Upper lobe of left lung (tissue), 4 donors: ENCODE data around the gene OSBPL10.

ENCODE experiments used
- EP300 ChIP-seq, 4 donors: sonication (generic); formaldehyde crosslinking; IDR thresholded peaks; one replicate each; pipeline ENCODE4 v1.5.1; 2017; ENCODE audit warnings: antibody characterized with exemption in 4 of 4, control low read depth in 2 of 4
- POLR2A ChIP-seq, 4 donors: fragments of 450-650 bp; IDR thresholded peaks; one replicate each; pipeline ENCODE4 v1.5.1; 2016 to 2017; ENCODE audit warnings: antibody characterized with exemption in 4 of 4, mild to moderate bottlenecking in 2 of 4
- POLR2AphosphoS5 ChIP-seq, 2 donors: sonication (generic); formaldehyde crosslinking; IDR thresholded peaks; one replicate each; pipeline ENCODE4 v1.5.1; 2017; ENCODE audit warnings: antibody characterized with exemption in 2 of 2
- TF ChIP-seq, protein P1 (sequence below), 6 experiments: fragments of 450-650 bp in 4 of 6; fragments of 200-600 bp in 2 of 6; sonication (generic) in 2 of 6; IDR thresholded peaks; one replicate each; pipeline ENCODE4 v1.5.1; 2016 to 2019; ENCODE audit warnings: antibody characterized with exemption in 6 of 6

DNA sequence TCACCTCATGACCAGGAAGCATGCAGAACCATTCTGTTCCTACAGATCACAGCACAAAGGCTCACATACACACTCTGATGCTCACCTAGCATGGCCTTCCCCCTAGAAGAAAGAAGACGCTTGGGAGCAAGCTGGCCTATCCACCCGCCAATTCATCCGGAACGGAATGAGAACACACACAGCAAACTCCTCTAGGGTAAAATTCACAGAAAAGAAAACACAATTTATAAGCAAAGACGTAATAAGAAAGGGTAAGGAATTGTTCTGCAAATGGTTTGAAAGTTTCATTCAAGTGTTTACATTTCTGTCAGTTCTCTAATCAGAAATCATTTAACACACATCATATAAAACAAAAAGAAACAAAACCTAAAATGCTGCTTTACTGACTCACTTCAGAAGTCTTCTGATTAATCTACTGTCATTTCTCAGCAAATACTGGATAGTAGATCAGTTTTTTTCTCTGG is 218.1 kb downstream of the OSBPL10 start:
- TF ChIP-seq, protein P1, sequence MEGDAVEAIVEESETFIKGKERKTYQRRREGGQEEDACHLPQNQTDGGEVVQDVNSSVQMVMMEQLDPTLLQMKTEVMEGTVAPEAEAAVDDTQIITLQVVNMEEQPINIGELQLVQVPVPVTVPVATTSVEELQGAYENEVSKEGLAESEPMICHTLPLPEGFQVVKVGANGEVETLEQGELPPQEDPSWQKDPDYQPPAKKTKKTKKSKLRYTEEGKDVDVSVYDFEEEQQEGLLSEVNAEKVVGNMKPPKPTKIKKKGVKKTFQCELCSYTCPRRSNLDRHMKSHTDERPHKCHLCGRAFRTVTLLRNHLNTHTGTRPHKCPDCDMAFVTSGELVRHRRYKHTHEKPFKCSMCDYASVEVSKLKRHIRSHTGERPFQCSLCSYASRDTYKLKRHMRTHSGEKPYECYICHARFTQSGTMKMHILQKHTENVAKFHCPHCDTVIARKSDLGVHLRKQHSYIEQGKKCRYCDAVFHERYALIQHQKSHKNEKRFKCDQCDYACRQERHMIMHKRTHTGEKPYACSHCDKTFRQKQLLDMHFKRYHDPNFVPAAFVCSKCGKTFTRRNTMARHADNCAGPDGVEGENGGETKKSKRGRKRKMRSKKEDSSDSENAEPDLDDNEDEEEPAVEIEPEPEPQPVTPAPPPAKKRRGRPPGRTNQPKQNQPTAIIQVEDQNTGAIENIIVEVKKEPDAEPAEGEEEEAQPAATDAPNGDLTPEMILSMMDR (IDR thresholded peaks at IDR 0.05) = no peak
- TF ChIP-seq POLR2AphosphoS5 (IDR thresholded peaks at IDR 0.05) = no peak
- no peak for TF ChIP-seq POLR2A (IDR thresholded peaks at IDR 0.05)
- TF ChIP-seq EP300 (IDR thresholded peaks at IDR 0.05) = no peak
